K562 (cell line): Measurements from ENCODE around the gene ZFP2. TPM values are rescaled to one million over a fixed set of nuclear protein-coding genes. Genes with fewer than 3 reads are reported as not detected.

ENCODE experiments used
- CCNT2 ChIP-seq: IDR thresholded peaks from 2 replicates; pipeline ENCODE4 v1.6.1; 2011; ENCODE audit warnings: borderline replicate concordance, low read depth, mild to moderate bottlenecking, moderate library complexity, mixed read lengths, low read length; ENCODE audit not compliant: insufficient read length; ENCODE audit errors: extremely low read depth
- FOS ChIP-seq: IDR thresholded peaks from 3 replicates; pipeline ENCODE4 v1.6.1; 2011; ENCODE audit not compliant: insufficient read length; ENCODE audit errors: extremely low read depth
- MED1 ChIP-seq: sonication (generic); formaldehyde crosslinking; IDR thresholded peaks from 2 replicates; pipeline ENCODE4 v1.8.1; 2023; ENCODE audit warnings: missing genetic modification reagents, borderline replicate concordance
- SMARCB1 ChIP-seq: IDR thresholded peaks from 2 replicates; pipeline ENCODE4 v1.6.1; 2011; ENCODE audit warnings: improper control_type of control experiment, low read depth; ENCODE audit not compliant: insufficient read length
- ZNF232 ChIP-seq: sonication (generic); formaldehyde crosslinking; IDR thresholded peaks from 2 replicates; pipeline ENCODE4 v1.8.0; 2022; ENCODE audit warnings: mild to moderate bottlenecking, missing genetic modification reagents
- ZNF740 ChIP-seq, 3 experiments: fragments of 200-800 bp in 1 of 3; sonication (Bioruptor generic) in 1 of 3; sonication (generic) in 1 of 3; formaldehyde crosslinking in 1 of 3; IDR thresholded peaks; 2 replicates each; pipeline versions ENCODE4 v1.6.1 to v1.8.0; 2016 to 2022; ENCODE audit warnings: mild to moderate bottlenecking in 2 of 3, missing compliant biosample characterization in 2 of 3, missing genetic modification characterization in 2 of 3, missing genetic modification reagents in 1 of 3
- ZNF77 ChIP-seq: fragments of 250-450 bp; sonication (Bioruptor Pico); IDR thresholded peaks from 2 replicates; pipeline ENCODE4 v1.5.0; 2020
- polyA plus RNA-seq, 8 experiments: library from polyadenylated mRNA; depleted of rRNA in 4 of 8; stranded (reverse) in 5 of 8; unstranded in 3 of 8; fragments of >200 nt; fragmentation: Nextera tagmentation in 2 of 8; fragmentation: Illumina TruSeq in 1 of 8; extraction: Ambion mirVana in 2 of 8; extraction: Trizol in 1 of 8; gene quantifications; 2 replicates each; pipeline versions ENCODE4 v1.2.1 to v1.2.3, GENCODE V29; 2011 to 2014; ENCODE audit warnings: inconsistent platforms in 1 of 8, missing spikeins in 1 of 8
- total RNA-seq, 7 experiments: library from RNA; depleted of rRNA in 6 of 7; stranded (reverse); fragments of >200 nt in 6 of 7; fragmentation: Illumina TruSeq in 2 of 7; extraction: Trizol in 2 of 7; gene quantifications; 2 replicates each; pipeline versions ENCODE4 v1.2.1 to v1.2.3, GENCODE V29; 2011 to 2021; ENCODE audit warnings: low replicate concordance in 1 of 7
- TF ChIP-seq, protein P1 (sequence below), 2 experiments: fragments of 450-650 bp; IDR thresholded peaks; 2 replicates each; pipeline ENCODE4 v1.6.1; 2016; ENCODE audit warnings: mild to moderate bottlenecking in 2 of 2, borderline replicate concordance in 1 of 2, low read depth in 1 of 2, moderate library complexity in 1 of 2

ZFP2 gene
- total and polyA plus RNA-seq, 9 of the 15 experiments (the other 6 are each of a cell fraction or from before 2014, with no cell fraction given): 0.07 to 0.13 TPM; not detected in 7

DNA sequence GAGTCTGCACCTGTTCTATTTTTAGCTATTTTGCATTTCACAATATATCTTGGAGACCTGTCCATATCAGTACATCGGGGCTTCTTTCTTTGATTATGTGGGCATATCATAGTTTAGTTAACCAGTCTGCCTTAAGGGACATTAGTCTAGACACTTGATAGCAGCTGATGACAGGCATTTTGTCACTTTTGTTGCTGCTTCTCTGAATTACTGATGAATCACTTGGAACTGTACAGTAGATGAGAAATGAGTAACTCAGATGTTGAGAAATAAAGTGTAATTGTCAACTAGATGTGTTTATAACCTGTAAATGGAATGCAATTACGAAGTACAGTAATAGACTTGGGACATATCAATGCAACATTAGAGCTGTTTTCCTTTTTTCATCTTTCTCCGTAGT lies 7.1 kb downstream of the ZFP2 start (continued):
- TF ChIP-seq, protein P1, sequence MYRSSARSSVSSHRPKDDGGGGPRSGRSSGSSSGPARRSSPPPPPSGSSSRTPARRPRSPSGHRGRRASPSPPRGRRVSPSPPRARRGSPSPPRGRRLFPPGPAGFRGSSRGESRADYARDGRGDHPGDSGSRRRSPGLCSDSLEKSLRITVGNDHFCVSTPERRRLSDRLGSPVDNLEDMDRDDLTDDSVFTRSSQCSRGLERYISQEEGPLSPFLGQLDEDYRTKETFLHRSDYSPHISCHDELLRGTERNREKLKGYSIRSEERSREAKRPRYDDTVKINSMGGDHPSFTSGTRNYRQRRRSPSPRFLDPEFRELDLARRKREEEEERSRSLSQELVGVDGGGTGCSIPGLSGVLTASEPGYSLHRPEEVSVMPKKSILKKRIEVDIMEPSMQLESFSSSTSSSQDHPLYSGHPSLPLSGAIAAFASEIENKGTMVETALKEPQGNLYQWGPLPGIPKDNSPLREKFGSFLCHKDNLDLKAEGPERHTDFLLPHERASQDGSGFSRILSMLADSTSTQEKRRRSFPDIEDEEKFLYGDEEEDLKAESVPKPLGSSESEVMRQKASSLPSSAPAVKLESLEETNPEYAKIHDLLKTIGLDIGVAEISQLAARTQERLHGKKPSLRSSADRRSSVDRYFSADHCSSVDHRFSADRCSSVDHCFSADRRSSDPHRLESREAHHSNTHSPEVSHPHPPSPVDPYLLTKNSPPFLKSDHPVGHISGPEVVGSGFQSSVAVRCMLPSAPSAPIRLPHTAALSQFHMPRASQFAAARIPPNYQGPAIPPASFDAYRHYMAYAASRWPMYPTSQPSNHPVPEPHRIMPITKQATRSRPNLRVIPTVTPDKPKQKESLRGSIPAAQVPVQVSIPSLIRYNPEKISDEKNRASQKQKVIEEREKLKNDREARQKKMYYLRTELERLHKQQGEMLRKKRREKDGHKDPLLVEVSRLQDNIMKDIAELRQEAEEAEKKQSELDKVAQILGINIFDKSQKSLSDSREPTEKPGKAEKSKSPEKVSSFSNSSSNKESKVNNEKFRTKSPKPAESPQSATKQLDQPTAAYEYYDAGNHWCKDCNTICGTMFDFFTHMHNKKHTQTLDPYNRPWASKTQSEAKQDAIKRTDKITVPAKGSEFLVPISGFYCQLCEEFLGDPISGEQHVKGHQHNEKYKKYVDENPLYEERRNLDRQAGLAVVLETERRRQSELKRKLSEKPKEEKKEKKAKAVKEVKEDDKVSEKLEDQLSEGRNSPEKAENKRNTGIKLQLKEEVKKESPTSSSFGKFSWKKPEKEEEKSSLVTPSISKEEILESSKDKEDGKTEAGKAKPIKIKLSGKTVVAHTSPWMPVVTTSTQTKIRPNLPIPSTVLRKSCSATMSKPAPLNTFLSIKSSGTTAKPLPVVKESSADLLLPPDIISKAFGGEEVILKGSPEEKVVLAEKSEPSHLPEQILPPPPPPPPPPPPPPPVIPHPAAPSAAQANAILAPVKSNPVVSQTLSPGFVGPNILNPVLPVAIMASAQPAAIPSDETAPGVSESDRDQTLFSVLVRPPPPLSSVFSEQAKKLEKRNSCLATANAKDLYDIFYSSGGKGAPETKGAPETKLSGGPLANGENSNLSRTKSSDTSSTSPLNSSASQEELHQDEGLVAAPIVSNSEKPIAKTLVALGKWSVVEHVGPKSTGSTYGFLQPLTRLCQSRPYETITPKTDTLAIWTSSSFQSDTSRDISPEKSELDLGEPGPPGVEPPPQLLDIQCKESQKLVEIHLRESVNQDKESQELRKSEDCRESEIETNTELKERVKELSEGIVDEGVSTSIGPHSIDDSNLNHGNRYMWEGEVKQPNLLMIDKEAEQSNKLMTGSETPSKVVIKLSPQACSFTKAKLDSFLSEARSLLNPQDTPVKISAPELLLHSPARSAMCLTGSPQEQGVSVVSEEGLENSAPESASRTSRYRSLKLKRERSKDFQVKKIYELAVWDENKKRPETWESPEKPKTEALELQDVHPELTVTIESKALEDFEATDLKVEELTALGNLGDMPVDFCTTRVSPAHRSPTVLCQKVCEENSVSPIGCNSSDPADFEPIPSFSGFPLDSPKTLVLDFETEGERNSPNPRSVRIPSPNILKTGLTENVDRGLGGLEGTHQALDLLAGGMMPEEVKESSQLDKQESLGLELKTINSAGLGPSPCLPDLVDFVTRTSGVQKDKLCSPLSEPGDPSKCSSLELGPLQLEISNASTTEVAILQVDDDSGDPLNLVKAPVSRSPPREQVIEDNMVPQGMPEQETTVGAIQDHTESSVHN (IDR thresholded peaks at IDR 0.05; ENCODE audit: borderline replicate concordance in 1 of 2, low read depth in 1 of 2): no peak
- TF ChIP-seq MED1 (CRISPR knock-in tag): no peak
- no peak for TF ChIP-seq CCNT2
- no peak for TF ChIP-seq ZNF77 (CRISPR knock-in tag)
- TF ChIP-seq FOS: no peak
- TF ChIP-seq ZNF740 (CRISPR knock-in tag; IDR thresholded peaks at IDR 0.05): no peak
- TF ChIP-seq ZNF740 (tag; IDR thresholded peaks at IDR 0.05): no peak
- no peak for TF ChIP-seq ZNF232 (CRISPR knock-in tag)
- TF ChIP-seq SMARCB1: no peak
